ENCODE measurements around the gene ANO4. TPM values are rescaled to one million over a fixed set of nuclear protein-coding genes. Genes with fewer than 3 reads are reported as not detected.

The ANO4 gene
- total and polyA plus RNA-seq, 9 donors, result 1.8 to 13.1 (median 5.6) TPM

DNA sequence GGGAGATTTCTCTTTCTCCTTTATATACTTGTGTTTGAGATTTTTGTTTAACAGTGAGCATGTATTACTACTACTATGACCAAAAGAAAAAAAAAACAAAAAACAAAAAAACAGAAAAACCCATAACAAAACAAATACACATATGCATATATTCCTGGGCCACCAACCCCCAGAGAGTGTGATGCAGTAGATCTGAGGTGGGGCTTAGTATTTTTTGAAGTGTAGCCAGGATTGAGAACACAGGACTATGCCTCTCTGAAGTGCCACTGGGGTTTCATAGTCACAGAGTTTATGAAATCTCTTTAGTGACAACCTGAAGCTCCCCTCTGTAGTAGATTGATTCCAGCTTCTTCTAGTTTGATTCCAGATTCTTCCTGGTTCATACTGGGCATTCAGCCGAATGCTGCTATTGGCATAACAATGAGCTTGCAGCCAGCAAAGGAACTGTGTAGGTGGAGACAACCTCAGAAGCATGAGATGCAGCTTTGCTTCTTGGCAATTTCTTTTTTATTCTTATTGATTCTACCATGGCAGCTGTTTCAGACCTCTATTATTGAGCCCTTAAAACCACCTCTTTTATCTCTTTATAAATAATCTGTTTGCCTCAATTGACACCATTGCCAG, 15.5 kb upstream of the ANO4 start:
- no peaks in the 10 kb centered on the region for H3K36me3 ChIP-seq
- no peak overlapping the region for H3K27ac ChIP-seq
- no peaks in the 10 kb centered on the region for H3K9me3 ChIP-seq
- H3K4me3 ChIP-seq, result no peak overlapping the region
- DNase-seq, result no peak
- intact Hi-C loops (cut with DNase I), result no loop called here
- TF ChIP-seq POLR2A (IDR thresholded peaks at IDR 0.05) (no peak), EP300 (IDR thresholded peaks at IDR 0.05) (no peak)
- TF ChIP-seq, protein P1, sequence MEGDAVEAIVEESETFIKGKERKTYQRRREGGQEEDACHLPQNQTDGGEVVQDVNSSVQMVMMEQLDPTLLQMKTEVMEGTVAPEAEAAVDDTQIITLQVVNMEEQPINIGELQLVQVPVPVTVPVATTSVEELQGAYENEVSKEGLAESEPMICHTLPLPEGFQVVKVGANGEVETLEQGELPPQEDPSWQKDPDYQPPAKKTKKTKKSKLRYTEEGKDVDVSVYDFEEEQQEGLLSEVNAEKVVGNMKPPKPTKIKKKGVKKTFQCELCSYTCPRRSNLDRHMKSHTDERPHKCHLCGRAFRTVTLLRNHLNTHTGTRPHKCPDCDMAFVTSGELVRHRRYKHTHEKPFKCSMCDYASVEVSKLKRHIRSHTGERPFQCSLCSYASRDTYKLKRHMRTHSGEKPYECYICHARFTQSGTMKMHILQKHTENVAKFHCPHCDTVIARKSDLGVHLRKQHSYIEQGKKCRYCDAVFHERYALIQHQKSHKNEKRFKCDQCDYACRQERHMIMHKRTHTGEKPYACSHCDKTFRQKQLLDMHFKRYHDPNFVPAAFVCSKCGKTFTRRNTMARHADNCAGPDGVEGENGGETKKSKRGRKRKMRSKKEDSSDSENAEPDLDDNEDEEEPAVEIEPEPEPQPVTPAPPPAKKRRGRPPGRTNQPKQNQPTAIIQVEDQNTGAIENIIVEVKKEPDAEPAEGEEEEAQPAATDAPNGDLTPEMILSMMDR (IDR thresholded peaks at IDR 0.05), result no peak
- 38 to 56% (median 48%) methylated on average over 1 of the region's 1 CpG for WGBS, 3 donors
- no peaks in the 10 kb centered on the region for H3K27me3 ChIP-seq
- no peaks in the 10 kb centered on the region for H3K4me1 ChIP-seq (ENCODE audit: insufficient read depth)

DNA sequence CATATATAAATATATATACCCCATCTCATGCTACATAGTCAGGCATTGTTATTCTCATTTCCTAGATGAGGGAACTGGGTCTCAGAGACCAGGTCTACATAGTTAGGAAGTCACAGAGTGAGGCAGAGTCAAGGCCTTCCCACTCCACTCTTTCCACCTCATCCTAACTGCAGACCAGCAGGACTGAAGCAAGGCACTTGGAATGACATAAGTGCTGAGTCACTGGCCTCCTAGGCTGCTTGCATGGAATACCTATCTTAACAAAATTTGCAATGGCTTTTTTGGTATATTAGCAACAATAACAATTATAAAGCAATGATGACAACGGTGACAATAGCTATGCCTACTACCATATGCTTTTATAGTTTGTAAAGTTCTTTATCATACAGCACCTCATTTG, 5.4 kb upstream of the ANO4 start:
- TF ChIP-seq EP300 (IDR thresholded peaks at IDR 0.05) (no peak), POLR2A (IDR thresholded peaks at IDR 0.05) (no peak)
- TF ChIP-seq, protein P1 (IDR thresholded peaks at IDR 0.05), result no peak
- 92 to 97% (median 94%) methylated on average over 1 of the region's 1 CpG for WGBS, 3 donors
- intact Hi-C loops (cut with DNase I), result no loop called here
- no peak for DNase-seq
- Histone ChIP-seq H3K4me3 (no peak overlapping the region), H3K9me3 (no peaks in the 10 kb centered on the region), H3K27ac (no peak overlapping the region), H3K4me1 (ENCODE audit: insufficient read depth) (no peaks in the 10 kb centered on the region), H3K36me3 (no peaks in the 10 kb centered on the region), H3K27me3 (no peaks in the 10 kb centered on the region)

DNA sequence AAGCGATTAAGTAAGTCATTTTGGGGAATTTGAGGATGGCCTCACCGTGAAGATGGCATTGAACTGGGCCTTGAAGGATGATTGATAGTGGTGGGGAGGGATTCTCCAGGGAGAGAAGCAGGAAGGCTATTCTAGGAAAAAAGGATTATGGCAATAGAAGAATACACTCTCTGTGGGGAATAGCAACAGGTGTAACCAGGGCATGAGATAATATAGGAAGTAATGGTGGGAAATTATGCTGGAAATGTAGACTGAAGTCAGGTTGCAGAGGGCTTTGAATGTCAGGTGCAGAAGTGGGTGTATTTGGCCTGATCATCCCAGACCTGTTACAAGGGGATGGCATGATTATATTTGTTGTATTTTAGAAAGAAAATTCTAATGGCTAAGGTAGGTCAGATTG, 4.6 kb upstream of the ANO4 start:
- DNase-seq, result no peak
- Histone ChIP-seq H3K4me3 (no peak overlapping the region), H3K9me3 (no peaks in the 10 kb centered on the region), H3K4me1 (ENCODE audit: insufficient read depth) (no peaks in the 10 kb centered on the region), H3K27ac (no peak overlapping the region), H3K36me3 (no peaks in the 10 kb centered on the region), H3K27me3 (no peaks in the 10 kb centered on the region)
- TF ChIP-seq POLR2A (IDR thresholded peaks at IDR 0.05) (no peak), EP300 (IDR thresholded peaks at IDR 0.05) (no peak)
- TF ChIP-seq, protein P1 (IDR thresholded peaks at IDR 0.05), result no peak
- WGBS, 3 donors, result 69 to 81% (median 76%) methylated on average over 2 of the region's 2 CpGs
- intact Hi-C loops (cut with DNase I), result no loop called here

DNA sequence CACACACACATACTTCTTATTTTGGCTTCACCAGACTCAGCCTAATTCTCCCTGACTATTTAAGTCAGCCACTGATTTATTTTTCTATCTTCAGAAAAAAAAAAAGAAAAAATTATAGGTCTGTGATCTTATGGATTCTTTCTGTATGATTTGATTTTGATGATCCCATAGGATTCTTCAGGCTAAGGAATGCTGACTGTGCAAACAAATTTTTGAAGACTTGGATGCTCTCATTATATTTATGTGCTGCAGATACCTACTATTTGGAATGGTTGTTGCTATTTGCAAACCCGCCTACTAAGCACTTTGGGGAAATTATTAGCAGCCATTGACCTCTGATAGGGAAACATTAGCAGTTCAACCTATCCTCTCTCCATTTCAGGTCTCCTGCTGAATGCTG, 4.0 kb upstream of the ANO4 start:
- no peak for TF ChIP-seq EP300 (IDR thresholded peaks at IDR 0.05)
- TF ChIP-seq, protein P1 (IDR thresholded peaks at IDR 0.05), result no peak
- Histone ChIP-seq H3K4me3 (no peak overlapping the region), H3K27me3 (no peaks in the 10 kb centered on the region), H3K9me3 (no peaks in the 10 kb centered on the region), H3K36me3 (no peaks in the 10 kb centered on the region), H3K4me1 (ENCODE audit: insufficient read depth) (no peaks in the 10 kb centered on the region), H3K27ac (no peak overlapping the region)
- 88 to 97% (median 91%) methylated on average over 1 of the region's 1 CpG for WGBS, 3 donors
- intact Hi-C loops (cut with DNase I), result no loop called here
- DNase-seq, result no peak

Measured in ovary (tissue), 9 donors.